GM19238 (cell line): Measurements from ENCODE around the gene GAK.

ENCODE experiments used
- DNase-seq: peaks from one replicate; pipeline ENCODE4 v3.0.0; 2011; ENCODE audit warnings: low spot score; ENCODE audit not compliant: insufficient read length

GAK gene

GRCh38 chr4:964346-965025, 32.4 kb upstream of the GAK start:
- no peak for DNase-seq

DNA sequence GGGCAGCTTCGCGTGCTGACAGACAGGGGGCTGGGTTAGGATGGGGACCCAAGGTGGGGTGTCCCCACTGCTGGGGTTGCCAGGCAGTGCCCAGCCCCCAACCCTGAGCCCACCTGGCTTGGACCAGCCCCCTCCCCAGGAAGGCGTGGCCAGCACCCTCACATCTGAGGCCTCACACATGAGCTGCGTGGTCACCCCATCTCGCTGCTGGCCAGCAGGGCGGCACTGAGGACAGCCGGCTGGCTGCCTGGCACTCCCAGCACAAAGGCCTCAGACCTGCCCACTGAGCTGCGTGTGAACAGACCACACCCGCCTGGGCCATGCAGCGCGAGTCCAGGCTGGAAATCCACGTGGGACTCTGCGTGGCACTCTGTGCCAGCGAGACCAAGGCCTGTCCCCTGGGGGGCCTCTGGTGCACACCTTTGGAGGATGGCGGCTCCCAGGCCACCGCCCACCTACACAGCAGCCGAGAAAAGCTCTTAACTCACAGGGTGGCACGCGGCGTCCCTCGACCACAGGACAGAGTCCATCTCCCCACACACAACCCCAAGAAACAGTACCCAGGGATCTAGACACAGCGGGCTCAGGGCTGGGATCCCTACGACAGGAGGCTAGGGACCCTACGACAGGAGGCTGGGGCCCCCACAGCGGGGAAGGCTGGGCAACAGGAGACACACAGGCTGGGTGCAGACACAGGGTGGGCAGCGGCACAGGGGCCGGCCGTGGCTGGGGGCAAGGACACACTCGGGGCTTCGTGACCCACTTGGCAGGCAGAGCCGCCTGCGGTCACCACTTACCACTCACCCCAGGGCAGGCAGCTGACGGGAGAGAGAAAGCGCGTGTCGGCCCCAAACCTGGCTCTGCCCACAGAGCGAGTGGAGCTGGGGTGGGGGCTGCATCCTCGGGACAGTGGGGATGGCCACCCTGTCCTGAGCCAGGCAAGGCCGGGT, 31.4 kb upstream of the GAK start:
- no peak for DNase-seq

GRCh38 chr4:962231-963208, 30.4 kb upstream of the GAK start:
- no peak for DNase-seq

DNA sequence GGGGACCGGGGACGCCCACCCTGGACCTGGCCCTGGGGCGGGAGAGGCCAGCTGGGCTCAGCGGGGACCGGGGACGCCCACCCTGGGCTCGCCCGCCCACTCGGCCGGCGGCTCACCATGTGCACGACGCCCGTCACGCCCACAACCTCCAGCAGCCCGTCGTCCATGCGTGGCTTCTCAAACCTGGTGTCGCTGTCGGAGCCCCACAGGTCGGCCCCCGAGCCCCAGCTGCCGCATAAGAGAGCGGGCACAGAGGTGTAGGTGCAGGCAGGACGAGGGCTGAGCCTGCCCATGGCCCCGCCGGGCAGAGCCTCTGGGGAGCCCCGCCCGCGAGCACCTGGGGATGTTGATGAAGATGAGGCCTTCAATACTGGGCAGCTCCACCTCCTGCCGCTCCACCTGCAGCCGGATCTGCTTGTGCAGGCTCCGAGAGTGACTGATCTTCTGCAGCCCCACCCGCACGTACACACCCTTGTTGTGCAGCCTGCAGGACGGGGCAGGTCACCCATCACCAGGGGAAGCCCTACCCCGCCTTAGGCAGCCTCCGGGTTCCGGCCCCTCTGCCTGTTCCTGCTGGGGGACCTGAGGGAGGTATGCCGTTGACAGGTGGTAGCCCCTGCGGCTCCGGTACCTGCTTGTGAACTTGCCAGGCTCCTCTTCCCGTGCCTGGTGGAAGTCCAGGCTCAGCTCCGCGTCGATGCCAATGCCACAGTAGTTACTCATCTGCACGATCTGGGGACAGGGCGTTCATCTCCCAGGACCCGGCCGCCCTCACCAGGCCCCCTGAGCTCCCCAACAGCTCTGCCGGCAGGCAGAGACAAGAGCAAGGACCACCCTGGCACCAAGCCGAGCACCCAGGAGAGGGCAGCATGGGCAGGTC, 29.5 kb upstream of the GAK start:
- no peak for DNase-seq

GRCh38 chr4:960636-961350, 28.7 kb upstream of the GAK start:
- DNase-seq, result no peak

GRCh38 chr4:960140-960635, 28.1 kb upstream of the GAK start:
- DNase-seq, result no peak

DNA sequence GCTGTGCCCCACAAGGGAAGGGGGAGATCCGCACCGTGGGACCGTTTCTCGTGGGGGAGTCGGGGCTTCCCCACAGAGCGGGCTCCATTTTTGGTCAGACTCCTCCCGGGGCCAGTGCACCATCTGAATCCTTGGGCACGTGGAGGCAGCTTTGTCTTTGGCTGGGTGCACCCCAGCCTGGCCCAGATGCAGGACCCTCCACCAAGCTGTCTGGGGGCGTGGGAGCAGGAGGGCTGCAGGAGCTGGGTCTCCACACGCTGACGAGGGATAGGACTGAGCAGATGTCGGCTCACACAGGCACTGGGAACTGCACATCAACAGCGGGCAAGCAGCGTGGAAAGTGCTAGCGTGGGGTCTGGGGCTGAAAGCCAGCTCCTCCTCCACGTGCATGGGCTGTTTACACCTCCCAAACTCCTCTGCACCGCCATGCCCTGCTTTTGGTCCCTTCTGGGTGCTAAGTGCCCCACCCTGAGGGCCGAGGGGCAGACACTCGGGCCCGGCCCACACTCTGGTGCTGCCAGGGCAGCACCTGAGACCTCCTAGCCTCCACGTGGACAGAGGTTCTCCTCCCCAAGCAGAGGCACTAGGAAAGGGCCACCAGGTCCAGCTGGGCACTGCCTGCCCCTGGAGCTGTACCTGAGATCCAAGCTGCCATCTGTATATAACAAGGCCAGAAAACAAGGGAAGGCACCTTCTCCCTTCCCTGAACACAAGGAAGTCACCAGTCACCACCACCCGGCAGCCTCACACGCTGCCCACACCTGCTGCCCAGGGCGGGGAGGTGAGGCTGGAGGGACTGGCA, 27.4 kb upstream of the GAK start:
- no peak for DNase-seq

DNA sequence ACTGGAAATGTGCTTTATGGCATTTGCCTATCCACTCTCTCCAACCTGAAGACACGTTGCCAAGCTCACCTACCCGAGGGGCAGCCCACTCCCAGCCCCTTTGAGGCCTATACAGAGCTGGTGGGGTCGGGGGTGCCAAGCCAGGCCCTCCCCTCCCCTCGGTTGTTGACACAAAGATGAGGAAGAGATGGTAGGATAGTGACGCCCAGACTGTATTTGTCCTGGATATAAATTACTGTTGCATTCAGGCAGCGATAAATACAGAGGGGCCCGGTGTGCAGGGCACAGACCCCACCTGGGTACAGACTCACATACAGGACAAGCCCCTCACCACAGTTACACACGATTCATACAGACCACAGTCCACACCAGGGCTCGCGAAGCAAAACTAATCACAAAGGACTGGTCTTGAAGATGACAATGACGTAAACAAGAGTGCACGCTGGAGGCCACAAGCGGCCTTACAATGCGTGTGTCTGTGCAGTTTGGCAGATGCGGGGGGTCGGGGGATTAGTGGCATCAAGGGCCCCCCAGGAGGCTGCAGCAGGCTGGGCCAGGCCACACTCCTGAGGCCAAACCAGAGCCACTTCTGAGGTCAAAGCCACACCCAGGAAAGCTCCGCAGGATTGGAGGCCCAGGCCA, 26.7 kb upstream of the GAK start:
- no peak for DNase-seq

DNA sequence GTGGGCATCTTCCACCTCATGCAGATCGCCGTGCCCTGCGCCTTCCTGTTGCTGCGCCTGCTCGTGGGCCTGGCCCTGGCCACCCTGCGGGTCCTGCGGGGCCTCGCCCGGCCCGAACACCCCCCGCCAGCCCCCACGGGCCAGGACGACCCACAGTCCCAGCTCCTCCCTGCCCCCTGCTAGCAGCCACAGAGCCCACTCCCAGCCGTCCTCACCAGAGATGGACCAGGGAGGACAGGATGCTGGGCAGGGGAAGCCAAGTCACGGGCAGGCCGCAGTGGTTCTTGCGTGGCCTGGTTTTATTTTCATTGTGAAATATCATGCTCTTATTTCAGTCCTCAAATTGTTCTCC, 26.2 kb upstream of the GAK start:
- DNase-seq, result no peak

GRCh38 chr4:957581-958313, 25.6 kb upstream of the GAK start:
- DNase-seq, result no peak

- DNase-seq, result no peak
Observed at GRCh38 chr4:957231-957580, 25.1 kb upstream of the GAK start.

- DNase-seq, result no peak
Observed at GRCh38 chr4:956531-957230, 24.6 kb upstream of the GAK start.

DNA sequence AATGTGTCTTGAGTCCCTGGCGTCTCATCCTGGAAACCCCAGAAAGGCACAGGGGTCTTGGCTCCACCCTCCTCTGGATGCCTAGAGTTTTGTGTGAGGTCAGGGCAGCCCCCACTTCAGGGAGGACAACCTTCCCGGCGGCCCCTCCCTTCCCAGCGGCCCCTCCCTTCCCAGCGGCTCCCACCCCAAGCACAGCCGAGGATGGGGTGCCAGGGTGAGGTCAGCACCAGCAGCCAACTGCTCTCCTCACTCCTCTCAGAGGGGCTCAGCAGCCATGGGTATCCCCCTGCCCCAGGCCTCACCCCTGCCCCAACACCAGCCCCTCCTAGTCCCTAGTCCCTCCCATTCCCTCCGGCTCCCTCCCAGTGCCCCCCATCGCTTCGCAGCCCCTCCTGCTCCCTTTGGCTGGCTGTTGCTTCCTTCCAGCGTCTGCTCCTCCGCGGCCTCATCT, 23.8 kb upstream of the GAK start:
- no peak for DNase-seq

GRCh38 chr4:955161-955921, 23.2 kb upstream of the GAK start:
- DNase-seq, result no peak

- DNase-seq, result no peak
Observed at GRCh38 chr4:954211-955020, 22.3 kb upstream of the GAK start.

- no peak for DNase-seq
Observed at GRCh38 chr4:953574-953915, 21.4 kb upstream of the GAK start.
